ENCODE data around the gene ST3GAL5.
A peak's percentile ranks its signal among the peaks of the same experiment; 100 is the strongest.

ST3GAL5 gene

GRCh38 chr2:85828725-85829124 is 60.1 kb downstream of the ST3GAL5 start:
- no peak for DNase-seq

GRCh38 chr2:85827879-85828569 is 60.8 kb downstream of the ST3GAL5 start:
- no peak for DNase-seq

- DNase-seq: peak; percentile 67
These were observed 61.6 kb downstream of the ST3GAL5 start for GRCh38 chr2:85826990-85827878.

DNA sequence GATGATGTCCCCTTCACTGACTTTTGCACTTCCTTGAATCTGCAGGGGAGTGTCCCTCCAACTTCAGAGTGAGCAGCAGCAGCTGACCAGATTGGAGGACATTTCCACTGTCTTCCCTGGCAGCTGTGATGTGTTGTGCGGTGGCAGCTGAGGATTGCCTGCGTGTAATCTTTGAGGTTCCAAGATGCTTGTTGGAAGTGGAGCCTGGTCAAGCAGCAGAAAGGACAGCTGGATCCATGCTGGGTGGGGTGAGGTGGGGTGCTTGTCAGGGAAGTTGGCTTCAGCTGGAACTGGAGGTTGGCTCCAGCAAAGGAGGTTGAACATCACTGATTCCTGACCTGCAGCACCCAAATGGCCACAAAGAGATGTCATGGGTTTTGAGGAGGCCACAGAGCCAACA is 64.8 kb downstream of the ST3GAL5 start:
- DNase-seq: no peak

DNA sequence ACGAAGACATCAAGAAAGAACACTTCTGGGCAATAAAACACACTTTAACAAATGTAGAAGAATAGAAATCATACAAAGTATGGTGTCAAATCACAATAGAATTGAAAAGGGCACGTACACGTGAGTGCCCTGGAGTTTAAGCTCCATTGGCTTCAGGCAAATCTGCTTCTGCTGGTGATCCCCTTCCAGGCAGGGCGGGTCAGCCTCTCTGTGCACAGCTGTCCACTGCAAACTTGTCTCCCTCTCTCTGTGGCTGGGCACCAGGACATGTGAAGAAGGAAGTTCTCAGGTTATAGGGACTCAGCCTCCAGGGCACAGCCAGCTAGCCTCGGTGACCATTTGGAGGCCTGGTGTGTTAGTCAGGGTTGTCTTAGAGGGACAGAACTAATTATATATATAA is 66.0 kb downstream of the ST3GAL5 start:
- DNase-seq: no peak

- no peak for DNase-seq
These were observed 68.8 kb downstream of the ST3GAL5 start for GRCh38 chr2:85819811-85820510.

DNA sequence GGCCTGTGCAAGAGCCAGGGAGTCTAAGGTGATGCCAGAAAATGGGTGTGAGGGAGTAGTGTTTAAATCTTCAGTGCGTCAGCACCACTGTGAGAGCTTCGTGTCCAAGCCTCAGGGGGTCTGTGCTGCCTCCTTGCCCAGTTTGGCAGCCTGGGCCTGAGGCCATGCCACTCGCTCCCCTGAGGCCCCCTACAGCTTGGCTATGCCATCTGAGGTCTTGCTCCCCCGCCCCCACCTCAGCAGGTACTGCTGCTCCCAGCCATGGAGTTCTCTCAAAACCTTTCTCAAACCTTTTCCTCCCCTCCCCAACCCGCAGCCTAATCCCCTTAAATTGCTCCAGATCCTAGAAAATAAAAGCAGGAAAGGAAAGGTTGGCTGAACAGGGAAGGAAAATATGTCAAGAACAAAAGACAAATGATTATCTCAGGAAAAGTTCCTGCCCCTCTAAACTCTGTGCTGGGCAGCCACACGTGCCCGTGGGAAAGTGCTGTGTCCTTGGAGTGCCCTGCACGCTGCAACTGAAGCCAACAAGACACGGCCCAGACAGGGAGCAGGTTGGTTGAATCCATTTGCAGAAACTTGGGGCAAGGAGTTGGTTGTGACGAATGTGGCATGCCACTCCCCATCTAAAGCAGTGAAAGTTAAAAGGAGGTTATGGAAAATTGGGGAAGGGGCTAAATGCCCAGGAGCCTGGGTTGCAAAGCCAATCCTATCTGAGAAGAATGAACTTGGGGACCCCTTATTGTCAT is 73.8 kb downstream of the ST3GAL5 start:
- DNase-seq: no peak

GRCh38 chr2:85813982-85814801 is 74.6 kb downstream of the ST3GAL5 start:
- peak; percentile 62 for DNase-seq

DNA sequence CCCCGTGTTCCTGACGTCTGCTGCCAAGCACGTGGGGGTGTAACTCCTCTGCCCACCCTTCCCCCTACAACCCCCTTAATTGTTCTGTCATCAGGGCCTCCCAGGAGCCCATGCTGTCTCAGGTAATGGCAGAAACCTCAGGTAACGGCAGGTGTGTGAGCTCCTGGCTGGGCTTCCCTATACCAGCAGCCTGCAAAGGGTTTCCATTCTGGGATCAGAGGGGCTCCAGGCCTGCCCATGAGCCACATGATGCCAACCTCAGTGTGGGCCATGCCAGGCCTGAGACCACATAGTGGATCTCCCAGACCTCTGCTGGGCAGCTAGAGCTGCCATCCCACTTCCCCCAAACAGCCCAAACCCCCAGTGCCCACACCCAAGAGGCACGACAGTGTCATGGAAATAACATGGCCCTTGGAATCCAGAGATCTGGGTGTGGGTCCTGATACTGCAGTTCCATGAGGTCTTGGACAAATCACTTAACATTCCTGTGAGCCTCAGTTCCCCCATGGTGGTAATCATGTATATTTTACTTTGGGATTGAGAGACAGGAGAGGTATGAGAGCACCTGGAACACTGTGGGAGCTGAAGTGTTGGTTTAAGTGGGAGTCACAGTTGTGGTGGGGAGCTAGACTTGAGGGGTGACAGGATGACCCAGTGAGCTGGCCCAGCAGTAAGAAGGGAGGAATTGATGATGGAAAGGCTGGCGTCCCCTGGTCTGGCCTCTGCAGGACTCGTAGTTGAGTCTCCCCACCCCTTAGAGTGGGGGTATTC is 75.4 kb downstream of the ST3GAL5 start:
- no peak for DNase-seq

- DNase-seq: no peak
These were observed 76.6 kb downstream of the ST3GAL5 start for GRCh38 chr2:85812094-85812735.

DNA sequence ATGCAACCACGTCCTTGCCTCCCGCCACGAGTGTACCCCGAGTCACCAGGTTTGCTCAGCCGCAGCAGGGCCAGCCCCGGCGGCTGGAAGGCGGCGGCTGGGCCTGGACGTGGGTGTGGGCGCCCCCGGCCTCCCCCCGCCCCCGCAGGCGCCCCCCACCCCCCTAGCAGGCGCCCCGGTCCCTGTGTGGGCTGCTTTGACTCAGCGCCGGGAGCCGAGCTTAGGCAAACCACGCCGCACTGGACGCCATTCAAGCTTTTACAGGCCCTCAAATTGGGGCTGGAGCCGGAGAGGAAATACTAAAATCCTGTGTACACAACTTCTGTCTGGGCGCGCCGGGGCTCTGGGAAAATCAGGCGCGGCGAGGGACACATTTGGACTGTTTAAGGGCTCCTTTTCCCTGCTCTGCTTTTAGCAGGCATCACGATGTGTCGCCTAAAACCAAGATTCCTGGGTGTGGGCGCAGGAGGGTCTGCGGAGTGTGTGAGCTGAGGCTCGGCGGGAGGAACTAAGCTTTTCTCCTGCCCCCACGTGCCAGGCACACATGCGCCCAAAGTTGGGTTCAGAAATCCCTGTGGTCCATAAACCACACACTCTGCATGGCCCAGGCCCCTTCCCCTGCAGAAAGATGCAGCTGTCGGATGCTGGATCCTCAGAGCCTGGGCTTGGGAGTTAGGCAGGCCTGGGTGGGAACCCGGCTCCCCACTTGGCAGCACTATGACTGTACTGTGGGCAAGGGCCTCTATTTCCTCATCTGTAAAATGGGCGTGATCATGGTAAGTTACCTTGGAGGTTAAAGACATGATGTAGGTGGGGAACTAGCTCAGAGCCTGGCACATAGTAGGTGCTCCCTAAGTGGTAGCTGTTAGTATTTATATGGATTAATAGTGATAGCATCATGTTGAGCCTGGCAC is 77.4 kb downstream of the ST3GAL5 start:
- DNase-seq: no peak

GRCh38 chr2:85810371-85811179 is 78.2 kb downstream of the ST3GAL5 start:
- no peak for DNase-seq

DNA sequence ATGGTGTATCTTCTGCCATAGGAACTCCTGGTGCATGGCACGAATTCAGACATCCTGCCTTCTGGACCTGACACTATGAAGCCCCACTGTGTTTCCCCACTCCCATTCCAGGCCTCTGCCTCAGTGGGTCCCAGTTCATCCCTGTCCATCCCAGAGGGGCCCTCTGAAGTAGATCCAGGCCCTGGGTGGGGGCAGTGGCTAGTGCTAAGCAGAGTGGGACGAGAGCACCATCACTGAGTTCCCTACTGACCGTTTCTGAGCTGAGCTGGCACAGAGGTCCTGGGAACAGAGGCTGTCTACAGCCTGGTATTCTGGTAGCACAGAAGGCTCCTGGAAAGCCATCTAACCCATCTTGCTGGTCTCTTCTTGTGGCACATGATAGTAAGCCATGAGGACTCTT is 81.0 kb downstream of the ST3GAL5 start:
- DNase-seq: no peak

DNA sequence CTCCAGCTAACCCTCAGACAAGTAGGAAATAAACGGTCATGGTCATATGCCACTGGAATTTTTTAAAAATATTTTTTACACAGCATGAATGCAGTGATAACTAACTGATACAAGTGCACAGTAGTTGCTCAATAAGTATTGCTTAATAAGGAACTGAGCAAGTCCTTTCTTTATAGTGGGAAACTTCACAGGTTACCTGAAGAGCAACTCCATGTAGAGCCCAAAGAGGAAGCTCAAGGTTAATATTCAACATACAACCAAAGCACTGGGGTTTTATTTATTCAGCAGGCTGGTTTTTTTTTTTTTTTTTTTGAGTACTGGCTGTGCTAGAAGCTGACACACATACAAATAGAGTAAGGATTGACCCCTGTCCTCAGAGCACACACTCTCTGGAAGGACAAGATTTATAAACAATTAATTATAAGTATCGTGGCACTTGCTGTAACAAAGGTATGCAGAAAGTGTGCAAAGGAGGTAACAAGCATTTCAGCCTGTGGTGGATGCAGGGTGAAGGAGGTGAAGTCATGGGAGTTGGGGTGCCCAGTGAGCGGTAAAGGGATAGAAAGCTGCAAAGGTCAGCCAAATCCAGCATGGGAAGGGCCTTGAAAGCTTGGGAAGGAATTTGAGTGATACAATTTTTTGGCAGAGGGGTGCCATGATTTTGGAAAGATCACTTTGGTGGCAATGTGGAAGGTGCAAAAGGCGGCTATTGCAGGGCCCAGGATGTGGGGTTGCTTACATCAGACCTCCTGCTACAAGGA is 82.3 kb downstream of the ST3GAL5 start:
- DNase-seq: no peak

- no peak for DNase-seq
These were observed 84.2 kb downstream of the ST3GAL5 start for GRCh38 chr2:85804583-85804982.

DNA sequence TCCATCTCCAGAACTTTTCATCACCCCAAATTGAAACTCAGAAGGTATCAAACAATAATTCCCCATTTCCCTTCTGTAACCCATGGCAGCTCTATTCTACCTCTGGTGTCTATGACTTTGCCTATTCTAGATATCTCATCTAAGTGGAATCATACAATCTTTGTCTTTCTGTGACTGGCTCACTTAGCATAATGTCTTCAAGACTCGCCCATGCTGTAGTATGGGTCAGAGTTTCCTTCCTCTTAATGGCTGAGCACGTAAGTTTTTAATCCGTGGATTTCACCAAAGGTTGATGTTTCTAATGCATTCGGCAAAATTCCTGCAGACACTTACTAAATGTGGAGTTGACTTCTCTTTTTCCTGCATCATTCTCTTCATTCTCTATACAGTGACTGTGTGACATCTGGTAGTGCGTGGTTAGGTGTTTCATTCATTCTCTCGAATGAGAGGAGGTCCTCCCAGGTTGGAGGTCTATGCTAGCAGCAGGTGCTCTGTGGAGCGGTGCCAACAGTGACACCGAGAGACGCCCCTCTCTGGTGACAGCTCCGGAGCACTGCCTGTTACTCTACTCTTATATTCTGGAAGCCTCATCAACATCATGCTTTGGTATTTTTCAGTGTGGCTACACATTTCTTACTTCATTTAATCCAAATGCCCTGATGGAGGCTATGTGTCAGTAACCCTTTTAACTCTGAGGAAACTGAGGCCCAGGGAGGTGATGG is 84.9 kb downstream of the ST3GAL5 start:
- DNase-seq: no peak

Measured in COR-L47 (cell line).